GM12878 (cell line): Measurements from ENCODE around the gene ANKRD28. TPM values are rescaled to one million over a fixed set of nuclear protein-coding genes. Genes with fewer than 3 reads are reported as not detected.

Source experiments
- ATAC-seq: fragments of 200-7000 bp; cut with Tn5 transposase; 3 replicates; pipeline ENCODE4 v1.9.1; 2020; ENCODE audit warnings: mild to moderate bottlenecking, moderate library complexity
- BruUV-seq: library from RNA; stranded (reverse); fragments of 400-500 nt; replicated peaks from 2 replicates; lab custom pipeline; 2021; lab: Mats Ljungman, UMichigan
- CTCF ChIA-PET: fragments of 300-600 bp; sonication (Branson Sonifier 250); formaldehyde crosslinking; extraction: SDS; loops from one replicate; lab custom pipeline; 2021; ENCODE audit warnings: inconsistent platforms; lab: Yijun Ruan, JAX
- POLR2A ChIA-PET: fragments of 350-600 bp; formaldehyde crosslinking; extraction: SDS; loops from one replicate; lab custom pipeline; 2021; ENCODE audit warnings: inconsistent platforms; lab: Charles Lee
- RAD21 ChIA-PET: fragments of 300-600 bp; sonication (Branson Sonifier 250); formaldehyde crosslinking; loops from one replicate; lab custom pipeline; 2023; ENCODE audit warnings: antibody characterized with exemption; ENCODE audit not compliant: unreplicated experiment; lab: Charles Lee
- SMC1A ChIA-PET: fragments of 300-600 bp; sonication (Branson Sonifier 250); formaldehyde crosslinking; loops from one replicate; lab custom pipeline; 2023; ENCODE audit not compliant: unreplicated experiment, uncharacterized antibody; lab: Charles Lee
- DNase-seq: peaks from one replicate; pipeline ENCODE4 v3.0.0-alpha.2; 2011; ENCODE audit warnings: low read depth, low spot score
- FAIRE-seq: peaks from 3 replicates; lab custom pipeline; 2011; peaks lifted over from hg19 to GRCh38; lab: Jason Lieb, UNC
- H2AFZ ChIP-seq: 2 replicates; pipeline ENCODE4 v1.6.0; 2011; ENCODE audit warnings: low read depth, low read length, control low read depth; ENCODE audit not compliant: control insufficient read depth
- H3K27ac ChIP-seq: 2 replicates; pipeline ENCODE4 v1.5.1; 2011; ENCODE audit warnings: control low read depth; ENCODE audit not compliant: control insufficient read depth, insufficient read depth
- H3K27me3 ChIP-seq, 2 experiments: replicated peaks in 1 of 2; 2 replicates each; pipeline versions ENCODE4 v1.6.0 to v1.6.1; 2011; ENCODE audit warnings: low read length in 1 of 2; ENCODE audit not compliant: control insufficient read depth in 2 of 2, insufficient read depth in 2 of 2
- H3K36me3 ChIP-seq, 2 experiments: 2 replicates each; pipeline ENCODE4 v1.5.1; 2011; ENCODE audit warnings: low read length in 1 of 2; ENCODE audit not compliant: control insufficient read depth in 2 of 2, insufficient read depth in 2 of 2
- H3K4me1 ChIP-seq: 2 replicates; pipeline ENCODE4 v1.6.1; 2011; ENCODE audit warnings: mild to moderate bottlenecking, low read length, moderate library complexity, mixed read lengths; ENCODE audit not compliant: control insufficient read depth, insufficient read depth
- H3K4me2 ChIP-seq: 2 replicates; pipeline ENCODE4 v1.6.0; 2011; ENCODE audit warnings: control low read depth; ENCODE audit not compliant: control insufficient read depth, insufficient read depth
- H3K4me3 ChIP-seq: fragments of 200-600 bp; sonication (generic); 2 replicates; pipeline ENCODE4 v1.5.1; 2016
- H3K79me2 ChIP-seq: 2 replicates; pipeline ENCODE4 v1.6.0; 2011; ENCODE audit warnings: low read length; ENCODE audit not compliant: control insufficient read depth, insufficient read depth
- H3K9ac ChIP-seq: 2 replicates; pipeline ENCODE4 v1.8.0; 2011; ENCODE audit warnings: low read length, control low read depth, mixed read lengths; ENCODE audit not compliant: control insufficient read depth, insufficient read depth
- H3K9me3 ChIP-seq: replicated peaks from 3 replicates; pipeline ENCODE4 v1.5.1; 2011; ENCODE audit warnings: mild to moderate bottlenecking, low read length; ENCODE audit not compliant: control insufficient read depth, insufficient read depth
- H4K20me1 ChIP-seq: 2 replicates; pipeline ENCODE4 v1.6.0; 2011; ENCODE audit not compliant: control insufficient read depth, insufficient read depth
- ASH2L ChIP-seq: fragments of 300-600, 200-600 bp; sonication (generic); IDR thresholded peaks from 2 replicates; pipeline ENCODE4 v1.6.1; 2017; ENCODE audit warnings: low read depth, mild to moderate bottlenecking, borderline replicate concordance
- ATF7 ChIP-seq: fragments of 450-650 bp; IDR thresholded peaks from 2 replicates; pipeline ENCODE4 v1.6.1; 2016; ENCODE audit warnings: low read depth, mild to moderate bottlenecking
- CHD1 ChIP-seq: IDR thresholded peaks from 2 replicates; pipeline ENCODE4 v1.6.1; 2012; ENCODE audit warnings: low read depth, low read length, improper control_type of control experiment
- MTA2 ChIP-seq: fragments of 450-650 bp; IDR thresholded peaks from 2 replicates; pipeline ENCODE4 v1.6.1; 2016; ENCODE audit warnings: low read depth, mild to moderate bottlenecking, moderate library complexity
- NFIC ChIP-seq: IDR thresholded peaks from 2 replicates; pipeline ENCODE4 v1.6.1; 2012; ENCODE audit warnings: low read depth, mild to moderate bottlenecking, inconsistent platforms, low read length, moderate library complexity
- NR2F1 ChIP-seq: fragments of 450-650 bp; conservative IDR thresholded peaks from 2 replicates; pipeline ENCODE4 v1.6.1; 2017; ENCODE audit warnings: mild to moderate bottlenecking
- PBX3 ChIP-seq: IDR thresholded peaks from 2 replicates; pipeline ENCODE4 v1.6.1; 2011; ENCODE audit warnings: mild to moderate bottlenecking, low read depth, low read length, moderate library complexity; ENCODE audit not compliant: insufficient replicate concordance
- POLR2AphosphoS5 ChIP-seq: IDR thresholded peaks from 2 replicates; pipeline ENCODE4 v1.6.1; 2011; ENCODE audit warnings: mild to moderate bottlenecking, low read length, inconsistent platforms
- RAD51 ChIP-seq: fragments of 450-650 bp; IDR thresholded peaks from 2 replicates; pipeline ENCODE4 v1.6.1; 2016; ENCODE audit warnings: moderate library complexity, mild to moderate bottlenecking, inconsistent platforms
- RCOR1 ChIP-seq: conservative IDR thresholded peaks from 2 replicates; pipeline ENCODE4 v1.6.1; 2012; ENCODE audit warnings: low read depth, low read length, improper control_type of control experiment
- SP1 ChIP-seq: IDR thresholded peaks from one replicate; pipeline ENCODE4 v1.6.1; 2011; ENCODE audit warnings: low read depth, low read length
- SPI1 ChIP-seq: IDR thresholded peaks from 2 replicates; pipeline ENCODE4 v1.6.1; 2011; ENCODE audit warnings: low read depth, mild to moderate bottlenecking, low read length, moderate library complexity, borderline replicate concordance; ENCODE audit not compliant: insufficient read depth
- TCF12 ChIP-seq: IDR thresholded peaks from 2 replicates; pipeline ENCODE4 v1.6.1; 2011; ENCODE audit warnings: low read depth, mild to moderate bottlenecking, low read length
- WGBS: methylation state at CpG from one replicate; pipeline ENCODE4 v1.1.6; 2016; ENCODE audit warnings: low lambda C conversion rate; ENCODE audit not compliant: insufficient replicate concordance, insufficient coverage; ENCODE audit errors: missing lambda C conversion rate; 5-methylcytosine and 5-hydroxymethylcytosine counted together
- in situ Hi-C: fragments of 300-500 bp; cut with MboI; formaldehyde crosslinking; loops from 9 replicates; pipeline ENCODE4 v1.14.3; 2018; ENCODE audit warnings: mixed read lengths
- intact Hi-C: fragments of 100-400 bp; cut with micrococcal nuclease; formaldehyde crosslinking; loops from one replicate; pipeline ENCODE4 v1.14.2; 2022; ENCODE audit not compliant: unreplicated experiment
- polyA plus RNA-seq, 11 experiments: library from polyadenylated mRNA; depleted of rRNA in 4 of 11; unstranded in 6 of 11; stranded (reverse) in 5 of 11; fragments of >200 nt; fragmentation: Nextera tagmentation in 4 of 11; fragmentation: Illumina TruSeq in 1 of 11; extraction: Ambion mirVana in 4 of 11; extraction: Trizol in 1 of 11; gene quantifications; 1 replicate in 1 of 11; 2 replicates in 10 of 11; pipeline versions ENCODE4 v1.2.1 to v1.2.3, GENCODE V29; 2011 to 2016; ENCODE audit warnings: inconsistent platforms in 2 of 11, missing spikeins in 2 of 11, low read depth in 1 of 11
- total RNA-seq, 4 experiments: library from RNA; depleted of rRNA in 3 of 4; stranded (reverse); fragments of >200 nt in 3 of 4; fragmentation: Illumina TruSeq in 1 of 4; extraction: Trizol in 1 of 4; gene quantifications; 2 replicates each; pipeline versions ENCODE4 v1.2.1 to v1.2.3, GENCODE V29; 2013 to 2021
- TF ChIP-seq, protein P1 (sequence below): fragments of 450-650 bp; formaldehyde crosslinking; IDR thresholded peaks from 2 replicates; pipeline ENCODE4 v1.4.0; 2020; ENCODE audit warnings: mild to moderate bottlenecking, moderate library complexity

Gene ANKRD28
- total and polyA plus RNA-seq, 10 of the 15 experiments (the other 5 are each of a cell fraction or from before 2014, with no cell fraction given): 11.2 to 105 (median 38.3) TPM

DNA sequence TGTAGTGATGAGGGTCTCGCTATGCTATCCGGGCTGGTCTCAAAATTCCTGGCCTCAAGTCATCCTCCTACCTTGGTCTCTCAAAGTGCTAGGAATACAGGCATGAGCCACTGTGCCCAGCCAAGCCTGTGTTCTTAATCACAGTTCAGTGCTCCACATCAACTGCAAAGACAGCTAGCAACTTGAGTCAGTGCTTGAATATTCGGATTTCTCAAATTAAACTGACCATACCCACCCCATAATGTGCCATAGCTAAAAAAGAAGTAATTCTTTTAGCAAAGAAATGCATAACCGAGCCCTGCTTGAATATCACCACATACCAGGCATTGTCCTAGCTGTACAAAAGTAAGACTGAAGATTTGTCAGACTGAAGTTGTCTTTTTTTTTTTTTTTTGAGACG, 107.0 kb downstream of the ANKRD28 start:
- no TSS peak for BruUV-seq
- DNase-seq: no peak
- H3K4me2 ChIP-seq: no peak overlapping the region
- ChIA-PET SMC1A (interaction anchor here (1.2 to 3.2 kb wide), 6 partner anchors 20 to 123 kb away, joined by 3 to 15 read pairs (median 4); no protein-coding TSS in a partner anchor), CTCF (interaction anchor here (1.1 kb wide), 1 partner anchor 74 kb away, joined by 3 read pairs; no protein-coding TSS in a partner anchor), RAD21 (no interaction called here), POLR2A (no interaction called here)
- FAIRE-seq: no peak
- in situ Hi-C loops (no loop called here), intact Hi-C loops (loop anchor here (5.0 kb wide), 1 partner anchor 122 kb away; no protein-coding TSS in a partner anchor)
- no peaks in the 10 kb centered on the region for H3K9me3 ChIP-seq
- ATAC-seq: no peak
- peaks cover 9 to 19% of the 10 kb centered on the region in 2 experiments for H3K36me3 ChIP-seq
- 98% methylated on average over 4 of the region's 5 CpGs for WGBS
- no peaks in the 10 kb centered on the region for H3K79me2 ChIP-seq
- no peak overlapping the region for H3K27ac ChIP-seq
- H4K20me1 ChIP-seq: no peaks in the 10 kb centered on the region
- H2AFZ ChIP-seq: no peak overlapping the region
- H3K9ac ChIP-seq: no peak overlapping the region
- H3K27me3 ChIP-seq: no peaks in the 10 kb centered on the region
- H3K4me3 ChIP-seq: no peak overlapping the region
- TF ChIP-seq NR2F1: no peak
- TF ChIP-seq, all 136 proteins: peak for 0
- H3K4me1 ChIP-seq: no peaks in the 10 kb centered on the region

GRCh38 chr3:15690230-15690629, 107.5 kb downstream of the ANKRD28 start:
- Histone ChIP-seq H3K27ac (no peak overlapping the region), H3K4me3 (no peak overlapping the region), H3K27me3 (no peaks in the 10 kb centered on the region), H4K20me1 (no peaks in the 10 kb centered on the region), H3K4me1 (no peaks in the 10 kb centered on the region), H3K9me3 (no peaks in the 10 kb centered on the region), H3K79me2 (no peaks in the 10 kb centered on the region), H3K36me3 (peaks cover 9 to 20% of the 10 kb centered on the region in 2 experiments), H3K4me2 (no peak overlapping the region), H3K9ac (no peak overlapping the region), H2AFZ (no peak overlapping the region)
- 97% methylated on average over 4 of the region's 4 CpGs for WGBS
- POLR2A ChIA-PET: no interaction called here
- SMC1A ChIA-PET: interaction anchor here (0.6 to 3.2 kb wide), 7 partner anchors 20 to 124 kb away, joined by 3 to 15 read pairs (median 3); no protein-coding TSS in a partner anchor
- RAD21 ChIA-PET: no interaction called here
- CTCF ChIA-PET: interaction anchor here (1.1 kb wide), 1 partner anchor 74 kb away, joined by 3 read pairs; no protein-coding TSS in a partner anchor
- FAIRE-seq (no peak), DNase-seq (no peak), ATAC-seq (no peak)
- in situ Hi-C loops: no loop called here
- BruUV-seq: no TSS peak
- intact Hi-C loops: loop anchor here (5.0 kb wide), 1 partner anchor 122 kb away; no protein-coding TSS in a partner anchor
- no peak for TF ChIP-seq RAD51
- no peak for TF ChIP-seq MTA2
- TF ChIP-seq NFIC: no peak
- no peak for TF ChIP-seq PBX3
- TF ChIP-seq ASH2L: no peak
- no peak for TF ChIP-seq RCOR1
- TF ChIP-seq SPI1: no peak
- no peak for TF ChIP-seq SP1
- TF ChIP-seq, protein P1, sequence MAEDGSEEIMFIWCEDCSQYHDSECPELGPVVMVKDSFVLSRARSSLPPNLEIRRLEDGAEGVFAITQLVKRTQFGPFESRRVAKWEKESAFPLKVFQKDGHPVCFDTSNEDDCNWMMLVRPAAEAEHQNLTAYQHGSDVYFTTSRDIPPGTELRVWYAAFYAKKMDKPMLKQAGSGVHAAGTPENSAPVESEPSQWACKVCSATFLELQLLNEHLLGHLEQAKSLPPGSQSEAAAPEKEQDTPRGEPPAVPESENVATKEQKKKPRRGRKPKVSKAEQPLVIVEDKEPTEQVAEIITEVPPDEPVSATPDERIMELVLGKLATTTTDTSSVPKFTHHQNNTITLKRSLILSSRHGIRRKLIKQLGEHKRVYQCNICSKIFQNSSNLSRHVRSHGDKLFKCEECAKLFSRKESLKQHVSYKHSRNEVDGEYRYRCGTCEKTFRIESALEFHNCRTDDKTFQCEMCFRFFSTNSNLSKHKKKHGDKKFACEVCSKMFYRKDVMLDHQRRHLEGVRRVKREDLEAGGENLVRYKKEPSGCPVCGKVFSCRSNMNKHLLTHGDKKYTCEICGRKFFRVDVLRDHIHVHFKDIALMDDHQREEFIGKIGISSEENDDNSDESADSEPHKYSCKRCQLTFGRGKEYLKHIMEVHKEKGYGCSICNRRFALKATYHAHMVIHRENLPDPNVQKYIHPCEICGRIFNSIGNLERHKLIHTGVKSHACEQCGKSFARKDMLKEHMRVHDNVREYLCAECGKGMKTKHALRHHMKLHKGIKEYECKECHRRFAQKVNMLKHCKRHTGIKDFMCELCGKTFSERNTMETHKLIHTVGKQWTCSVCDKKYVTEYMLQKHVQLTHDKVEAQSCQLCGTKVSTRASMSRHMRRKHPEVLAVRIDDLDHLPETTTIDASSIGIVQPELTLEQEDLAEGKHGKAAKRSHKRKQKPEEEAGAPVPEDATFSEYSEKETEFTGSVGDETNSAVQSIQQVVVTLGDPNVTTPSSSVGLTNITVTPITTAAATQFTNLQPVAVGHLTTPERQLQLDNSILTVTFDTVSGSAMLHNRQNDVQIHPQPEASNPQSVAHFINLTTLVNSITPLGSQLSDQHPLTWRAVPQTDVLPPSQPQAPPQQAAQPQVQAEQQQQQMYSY (CRISPR knock-in tag): no peak
- TF ChIP-seq TCF12: no peak
- no peak for TF ChIP-seq CHD1
- no peak for TF ChIP-seq POLR2AphosphoS5
- no peak for TF ChIP-seq ATF7
